Testis (tissue), 5 donors: Measurements from ENCODE around the gene SGF29. TPM values are rescaled to one million over a fixed set of nuclear protein-coding genes. Genes with fewer than 3 reads are reported as not detected.

Experiments
- DNase-seq: peaks from one replicate; pipeline ENCODE4 v3.0.0-alpha.2; 2019
- H3K27ac ChIP-seq, 2 donors: fragments of 200-600 bp; sonication (generic); one replicate each; pipeline ENCODE4 v1.5.1; 2019
- H3K27me3 ChIP-seq: fragments of 200-600 bp; sonication (generic); one replicate; pipeline ENCODE4 v1.5.1; 2019
- H3K36me3 ChIP-seq: fragments of 200-600 bp; sonication (generic); one replicate; pipeline ENCODE4 v1.5.1; 2017; ENCODE audit warnings: low read depth; ENCODE audit errors: missing control alignments
- H3K4me1 ChIP-seq: fragments of 200-600 bp; sonication (generic); one replicate; pipeline ENCODE4 v1.5.1; 2019
- H3K4me3 ChIP-seq, 2 donors: fragments of 200-600 bp; sonication (generic); one replicate each; pipeline ENCODE4 v1.5.1; 2017 to 2019
- H3K9me3 ChIP-seq: fragments of 200-600 bp; sonication (generic); one replicate; pipeline ENCODE4 v1.5.1; 2017
- CTCF ChIP-seq, 3 experiments: fragments of 450-650 bp in 2 of 3; fragments of 200-600 bp in 1 of 3; sonication (generic) in 1 of 3; IDR thresholded peaks; one replicate each; pipeline ENCODE4 v1.5.1; 2016 to 2019; ENCODE audit warnings: antibody characterized with exemption in 3 of 3, mild to moderate bottlenecking in 2 of 3, moderate library complexity in 1 of 3
- POLR2A ChIP-seq: fragments of 450-650 bp; IDR thresholded peaks from one replicate; pipeline ENCODE4 v1.6.1; 2017; ENCODE audit warnings: antibody characterized with exemption, mild to moderate bottlenecking, moderate library complexity
- WGBS, 2 donors: methylation state at CpG; one replicate each; pipeline ENCODE4 v1.1.5; 2018; 5-methylcytosine and 5-hydroxymethylcytosine counted together
- intact Hi-C: fragments of 100-400 bp; cut with DNase I; formaldehyde crosslinking; loops from one replicate; pipeline ENCODE4 v1.15.1; 2023; ENCODE audit warnings: low total_unique reads
- long read RNA-seq, 2 donors: transcript quantifications; one replicate each; lab custom pipeline, GENCODE V29; 2026
- polyA plus RNA-seq: library from polyadenylated mRNA; stranded (reverse); fragments of 350-450 nt; fragmentation: Illumina TruSeq; extraction: RNeasy Lipid Tissue Mini Kit (QIAGEN cat#74804); gene quantifications from one replicate; pipeline ENCODE4 v1.2.3, GENCODE V29; 2014; ENCODE audit warnings: low read depth, low replicate concordance; ENCODE audit not compliant: insufficient read depth
- total RNA-seq, 2 donors: library from RNA; depleted of rRNA; stranded (reverse); fragments of >200 nt; gene quantifications; one replicate each; pipeline ENCODE4 v1.2.3, GENCODE V29; 2016

The SGF29 gene
- total RNA-seq (10 to 100 TPM; 82.3 to 94.5 TPM), polyA plus RNA-seq (76.7 TPM)
- long read RNA-seq, donor 1, transcript SGF29-201 (10 exons, 1,153 nt): major isoform, 21 of 22 reads
- long read RNA-seq, donor 1, partial matches to known transcripts: 0 of 22 reads
- long read RNA-seq, donor 1, other reads (novel, unspliced or antisense): 0 of 22 reads
- long read RNA-seq, donor 2, transcript SGF29-201 (10 exons, 1,153 nt): major isoform, 6 of 7 reads
- long read RNA-seq, donor 2, partial matches to known transcripts: 0 of 7 reads
- long read RNA-seq, donor 2, other reads (novel, unspliced or antisense): 0 of 7 reads

DNA sequence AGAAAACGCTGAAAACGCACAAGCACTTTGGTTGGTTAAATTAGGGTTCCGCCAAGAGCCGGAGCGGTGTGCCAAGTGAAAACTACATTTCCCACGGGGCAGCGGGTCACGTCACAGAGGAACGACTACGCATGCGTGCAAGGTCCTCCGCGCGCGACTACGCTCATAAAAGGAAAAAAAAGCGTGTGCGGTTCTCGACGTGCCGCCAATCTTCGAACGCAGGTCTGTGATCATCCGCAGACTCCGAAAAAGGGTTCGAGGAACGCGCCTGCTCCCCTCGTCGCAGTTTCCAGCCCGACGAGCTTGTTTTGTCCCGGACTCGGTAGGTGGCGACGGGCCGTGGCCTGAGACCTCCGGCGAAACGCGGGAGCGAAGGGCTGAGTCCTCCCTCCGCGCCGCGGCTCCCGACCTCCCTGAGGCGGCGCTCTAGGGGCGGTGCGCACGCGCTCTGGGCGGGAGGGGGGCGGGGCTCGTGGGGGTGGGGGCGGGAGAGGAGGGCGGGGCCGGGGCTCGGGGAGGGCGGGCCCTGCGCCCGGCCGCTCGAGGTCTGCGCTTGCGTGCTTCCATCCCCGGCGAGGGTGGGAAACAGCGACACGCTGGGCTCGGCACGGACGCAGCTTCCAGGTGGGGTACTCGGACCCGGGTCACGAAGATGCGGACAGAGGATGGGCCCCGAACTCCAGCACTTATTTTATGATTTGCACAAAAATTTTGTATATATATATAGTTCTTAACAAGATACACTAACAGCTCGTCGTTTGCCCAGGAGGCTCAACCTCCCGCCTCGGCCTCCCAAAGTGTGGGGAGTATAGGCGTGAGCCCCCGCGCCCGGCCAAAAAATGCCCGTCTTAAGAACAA is at the start of gene SGF29:
Gene SGF29, plus strand, starts transcription at position 145 of the 858 bp plus-strand sequence. CDS start 27,150 bp downstream, outside the sequence.
- peak within 1 kb of the TSS; percentile 56 to 76 for H3K4me3 ChIP-seq
- no peaks in the 10 kb centered on the region for H3K27me3 ChIP-seq
- whole genome bisulfite sequencing, 2 donors: 1 to 2% methylated on average over 43 to 65 of the region's 88 CpGs
- H3K4me1 ChIP-seq: peaks cover 12% of the 10 kb centered on the region
- intact Hi-C loops: no loop called here
- peak; percentile 9 to 12 (median 12) for TF ChIP-seq CTCF (IDR thresholded peaks at IDR 0.05)
- peak; percentile 72 for TF ChIP-seq POLR2A
- peak; percentile 96 for DNase-seq
- H3K9me3 ChIP-seq: no peaks in the 10 kb centered on the region
- H3K36me3 ChIP-seq: no peaks in the 10 kb centered on the region
- peak within 1 kb of the TSS; percentile 92 to 95 for H3K27ac ChIP-seq

DNA sequence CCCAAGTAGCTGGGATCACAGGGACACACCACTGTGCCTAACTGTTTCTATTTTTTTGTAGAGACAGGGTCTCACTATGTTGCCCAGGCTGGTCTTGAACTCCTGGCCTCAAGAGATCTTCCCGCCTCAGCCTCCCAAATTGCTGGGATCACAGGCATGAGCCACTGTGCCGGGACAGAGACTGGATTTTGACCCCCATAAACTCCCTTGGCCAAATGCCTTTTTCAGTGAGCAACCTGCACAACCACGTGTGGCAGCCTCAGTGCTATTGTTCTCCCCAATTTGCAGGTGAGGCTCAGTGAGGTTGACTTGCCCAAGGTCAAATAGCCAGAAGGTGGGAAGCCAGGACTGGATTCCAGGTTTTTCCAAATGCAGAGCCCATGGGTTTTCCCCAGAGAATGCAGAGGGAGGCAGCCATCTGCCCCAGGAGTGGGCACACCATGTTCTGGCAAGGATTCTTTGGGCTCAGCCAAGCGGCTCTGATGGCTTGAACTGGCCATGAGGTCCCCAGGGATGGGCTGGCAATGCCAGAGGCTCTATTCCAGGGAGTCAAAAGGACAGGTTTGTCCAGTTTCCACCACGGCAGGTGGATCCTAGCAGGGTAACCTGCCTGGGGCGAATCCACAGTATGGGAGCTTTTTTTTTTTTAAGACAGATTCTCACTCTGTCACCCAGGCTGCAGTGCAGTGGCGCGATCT is 48.9 kb upstream of the SGF29 start:
- no peaks in the 10 kb centered on the region for H3K9me3 ChIP-seq
- H3K4me3 ChIP-seq: no peak overlapping the region
- H3K27ac ChIP-seq: no peak overlapping the region
- no peaks in the 10 kb centered on the region for H3K27me3 ChIP-seq
- H3K36me3 ChIP-seq: no peaks in the 10 kb centered on the region
- TF ChIP-seq CTCF (IDR thresholded peaks at IDR 0.05): no peak
- TF ChIP-seq POLR2A: no peak
- 82% methylated on average over 2 to 8 of the region's 8 CpGs for WGBS, 2 donors
- intact Hi-C loops: no loop called here
- H3K4me1 ChIP-seq: no peaks in the 10 kb centered on the region
- no peak for DNase-seq

DNA sequence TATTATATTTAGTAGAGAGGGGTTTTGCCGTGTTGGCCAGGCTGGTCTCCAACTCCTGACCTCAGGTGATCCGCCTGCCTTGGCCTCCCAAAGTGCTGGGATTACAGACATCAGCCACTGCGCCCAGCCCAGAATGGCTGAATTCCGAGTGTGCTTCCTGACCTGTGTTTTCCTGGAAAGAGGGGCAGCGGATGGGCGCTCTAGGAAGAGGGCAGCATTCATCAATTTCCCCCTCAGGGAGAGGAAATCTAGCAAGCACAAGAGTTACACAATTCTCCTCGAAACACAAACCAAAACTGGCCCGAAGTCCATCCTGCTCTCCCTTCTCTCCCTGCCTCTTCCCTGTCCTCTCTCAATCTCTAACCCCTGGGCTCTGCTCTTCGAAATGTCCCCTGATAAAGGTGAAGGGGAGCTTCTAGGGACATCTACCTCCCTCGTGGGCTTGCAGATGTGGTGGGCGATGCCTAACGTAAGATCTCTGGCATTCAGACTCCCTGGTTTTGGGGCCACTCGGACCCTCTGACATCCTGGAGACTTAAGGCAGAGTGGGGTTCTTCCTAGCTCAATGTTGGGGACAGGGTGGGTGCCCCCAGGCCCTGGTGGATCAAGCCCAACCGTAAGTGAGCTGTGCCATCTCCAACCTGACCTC is 48.1 kb upstream of the SGF29 start:
- WGBS, 2 donors: 83 to 86% methylated on average over 12 to 14 of the region's 14 CpGs
- Histone ChIP-seq H3K36me3 (no peaks in the 10 kb centered on the region), H3K27me3 (no peaks in the 10 kb centered on the region), H3K4me3 (no peak overlapping the region), H3K4me1 (no peaks in the 10 kb centered on the region), H3K9me3 (no peaks in the 10 kb centered on the region), H3K27ac (no peak overlapping the region)
- TF ChIP-seq CTCF (IDR thresholded peaks at IDR 0.05): no peak
- TF ChIP-seq POLR2A: no peak
- no peak for DNase-seq
- intact Hi-C loops: no loop called here

GRCh38 chr16:28511031-28511430 is 42.7 kb upstream of the SGF29 start:
- TF ChIP-seq CTCF (IDR thresholded peaks at IDR 0.05) (no peak), POLR2A (no peak)
- 93 to 96% methylated on average over 3 of the region's 3 CpGs for WGBS, 2 donors
- H3K4me3 ChIP-seq: no peak overlapping the region
- intact Hi-C loops: no loop called here
- H3K27me3 ChIP-seq: no peaks in the 10 kb centered on the region
- no peaks in the 10 kb centered on the region for H3K9me3 ChIP-seq
- no peak overlapping the region for H3K27ac ChIP-seq
- no peaks in the 10 kb centered on the region for H3K4me1 ChIP-seq
- no peaks in the 10 kb centered on the region for H3K36me3 ChIP-seq
- no peak for DNase-seq
